SU-DHL-6 (cell line): ENCODE results near the gene LMBR1L.

Source experiments
- EZH2phosphoT487 ChIP-seq: fragments of 200-600 bp; sonication (generic), shearing (Covaris generic); conservative IDR thresholded peaks from 2 replicates; pipeline ENCODE4 v1.6.1; 2018; ENCODE audit warnings: mild to moderate bottlenecking, antibody characterized with exemption, low read length, moderate library complexity, mixed read lengths
- TF ChIP-seq, protein P1 (sequence below): fragments of 200-600 bp; sonication (generic); IDR thresholded peaks from one replicate; pipeline ENCODE4 v1.5.1; 2017; ENCODE audit warnings: antibody characterized with exemption, mild to moderate bottlenecking, low read length, moderate library complexity; ENCODE audit not compliant: insufficient read depth, poor library complexity, severe bottlenecking

DNA sequence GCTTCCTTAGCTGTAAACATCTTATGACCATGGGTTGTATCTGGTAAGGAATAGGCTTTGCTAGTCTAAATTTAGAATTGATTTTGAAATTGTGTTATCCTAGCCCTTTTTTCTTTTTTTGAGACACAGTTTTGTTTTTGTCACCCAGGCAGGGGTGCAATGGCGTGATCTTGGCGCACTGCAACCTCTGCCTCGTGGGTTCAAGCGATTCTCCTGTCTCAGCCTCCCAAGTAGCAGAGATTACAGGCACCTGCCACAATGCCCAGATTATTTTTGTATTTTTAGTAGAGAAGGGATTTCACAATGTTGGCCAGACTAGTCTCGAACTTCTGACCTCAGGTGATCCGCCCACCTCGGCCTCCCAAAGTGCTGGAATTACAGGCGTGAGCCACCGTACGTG is 22.9 kb upstream of the LMBR1L start:
- TF ChIP-seq, protein P1, sequence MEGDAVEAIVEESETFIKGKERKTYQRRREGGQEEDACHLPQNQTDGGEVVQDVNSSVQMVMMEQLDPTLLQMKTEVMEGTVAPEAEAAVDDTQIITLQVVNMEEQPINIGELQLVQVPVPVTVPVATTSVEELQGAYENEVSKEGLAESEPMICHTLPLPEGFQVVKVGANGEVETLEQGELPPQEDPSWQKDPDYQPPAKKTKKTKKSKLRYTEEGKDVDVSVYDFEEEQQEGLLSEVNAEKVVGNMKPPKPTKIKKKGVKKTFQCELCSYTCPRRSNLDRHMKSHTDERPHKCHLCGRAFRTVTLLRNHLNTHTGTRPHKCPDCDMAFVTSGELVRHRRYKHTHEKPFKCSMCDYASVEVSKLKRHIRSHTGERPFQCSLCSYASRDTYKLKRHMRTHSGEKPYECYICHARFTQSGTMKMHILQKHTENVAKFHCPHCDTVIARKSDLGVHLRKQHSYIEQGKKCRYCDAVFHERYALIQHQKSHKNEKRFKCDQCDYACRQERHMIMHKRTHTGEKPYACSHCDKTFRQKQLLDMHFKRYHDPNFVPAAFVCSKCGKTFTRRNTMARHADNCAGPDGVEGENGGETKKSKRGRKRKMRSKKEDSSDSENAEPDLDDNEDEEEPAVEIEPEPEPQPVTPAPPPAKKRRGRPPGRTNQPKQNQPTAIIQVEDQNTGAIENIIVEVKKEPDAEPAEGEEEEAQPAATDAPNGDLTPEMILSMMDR, result no peak
- TF ChIP-seq EZH2phosphoT487, result no peak
